GM12878 (cell line): ENCODE results near the gene MICAL3. TPM values are rescaled to one million over a fixed set of nuclear protein-coding genes. Genes with fewer than 3 reads are reported as not detected.

Experiments used
- ATAC-seq: fragments of 200-7000 bp; cut with Tn5 transposase; 3 replicates; pipeline ENCODE4 v1.9.1; 2020; ENCODE audit warnings: mild to moderate bottlenecking, moderate library complexity
- BruUV-seq: library from RNA; stranded (reverse); fragments of 400-500 nt; replicated peaks from 2 replicates; lab custom pipeline; 2021; lab: Mats Ljungman, UMichigan
- CTCF ChIA-PET: fragments of 300-600 bp; sonication (Branson Sonifier 250); formaldehyde crosslinking; extraction: SDS; loops from one replicate; lab custom pipeline; 2021; ENCODE audit warnings: inconsistent platforms; lab: Yijun Ruan, JAX
- POLR2A ChIA-PET: fragments of 350-600 bp; formaldehyde crosslinking; extraction: SDS; loops from one replicate; lab custom pipeline; 2021; ENCODE audit warnings: inconsistent platforms; lab: Charles Lee
- RAD21 ChIA-PET: fragments of 300-600 bp; sonication (Branson Sonifier 250); formaldehyde crosslinking; loops from one replicate; lab custom pipeline; 2023; ENCODE audit warnings: antibody characterized with exemption; ENCODE audit not compliant: unreplicated experiment; lab: Charles Lee
- SMC1A ChIA-PET: fragments of 300-600 bp; sonication (Branson Sonifier 250); formaldehyde crosslinking; loops from one replicate; lab custom pipeline; 2023; ENCODE audit not compliant: unreplicated experiment, uncharacterized antibody; lab: Charles Lee
- DNase-seq: peaks from one replicate; pipeline ENCODE4 v3.0.0-alpha.2; 2011; ENCODE audit warnings: low read depth, low spot score
- FAIRE-seq: peaks from 3 replicates; lab custom pipeline; 2011; peaks lifted over from hg19 to GRCh38; lab: Jason Lieb, UNC
- H2AFZ ChIP-seq: 2 replicates; pipeline ENCODE4 v1.6.0; 2011; ENCODE audit warnings: low read depth, low read length, control low read depth; ENCODE audit not compliant: control insufficient read depth
- H3K27ac ChIP-seq: 2 replicates; pipeline ENCODE4 v1.5.1; 2011; ENCODE audit warnings: control low read depth; ENCODE audit not compliant: control insufficient read depth, insufficient read depth
- H3K27me3 ChIP-seq, 2 experiments: replicated peaks in 1 of 2; 2 replicates each; pipeline versions ENCODE4 v1.6.0 to v1.6.1; 2011; ENCODE audit warnings: low read length in 1 of 2; ENCODE audit not compliant: control insufficient read depth in 2 of 2, insufficient read depth in 2 of 2
- H3K36me3 ChIP-seq, 2 experiments: 2 replicates each; pipeline ENCODE4 v1.5.1; 2011; ENCODE audit warnings: low read length in 1 of 2; ENCODE audit not compliant: control insufficient read depth in 2 of 2, insufficient read depth in 2 of 2
- H3K4me1 ChIP-seq: 2 replicates; pipeline ENCODE4 v1.6.1; 2011; ENCODE audit warnings: mild to moderate bottlenecking, low read length, moderate library complexity, mixed read lengths; ENCODE audit not compliant: control insufficient read depth, insufficient read depth
- H3K4me2 ChIP-seq: 2 replicates; pipeline ENCODE4 v1.6.0; 2011; ENCODE audit warnings: control low read depth; ENCODE audit not compliant: control insufficient read depth, insufficient read depth
- H3K4me3 ChIP-seq: fragments of 200-600 bp; sonication (generic); 2 replicates; pipeline ENCODE4 v1.5.1; 2016
- H3K79me2 ChIP-seq: 2 replicates; pipeline ENCODE4 v1.6.0; 2011; ENCODE audit warnings: low read length; ENCODE audit not compliant: control insufficient read depth, insufficient read depth
- H3K9ac ChIP-seq: 2 replicates; pipeline ENCODE4 v1.8.0; 2011; ENCODE audit warnings: low read length, control low read depth, mixed read lengths; ENCODE audit not compliant: control insufficient read depth, insufficient read depth
- H3K9me3 ChIP-seq: replicated peaks from 3 replicates; pipeline ENCODE4 v1.5.1; 2011; ENCODE audit warnings: mild to moderate bottlenecking, low read length; ENCODE audit not compliant: control insufficient read depth, insufficient read depth
- H4K20me1 ChIP-seq: 2 replicates; pipeline ENCODE4 v1.6.0; 2011; ENCODE audit not compliant: control insufficient read depth, insufficient read depth
- E2F4 ChIP-seq: IDR thresholded peaks from 2 replicates; pipeline ENCODE4 v1.6.1; 2012; ENCODE audit warnings: low read depth, low read length, improper control_type of control experiment
- ELK1 ChIP-seq: IDR thresholded peaks from 2 replicates; pipeline ENCODE4 v1.6.1; 2012; ENCODE audit warnings: low read depth, low read length, improper control_type of control experiment
- ESRRA ChIP-seq: IDR thresholded peaks from 2 replicates; pipeline ENCODE4 v1.6.1; 2012; ENCODE audit warnings: mild to moderate bottlenecking, low read length, improper control_type of control experiment
- HDAC2 ChIP-seq: fragments of 200-600 bp; sonication (generic); IDR thresholded peaks from 2 replicates; pipeline ENCODE4 v1.6.1; 2017
- HSF1 ChIP-seq: fragments of 150-350 bp; IDR thresholded peaks from 2 replicates; pipeline ENCODE4 v1.6.1; 2014; ENCODE audit warnings: mild to moderate bottlenecking, low read depth, low read length
- KAT2A ChIP-seq: conservative IDR thresholded peaks from 2 replicates; pipeline ENCODE4 v1.6.1; 2011; ENCODE audit warnings: low read depth, low read length; ENCODE audit not compliant: control insufficient read depth
- MXI1 ChIP-seq: fragments of 150-350 bp; IDR thresholded peaks from 2 replicates; pipeline ENCODE4 v1.6.1; 2011; ENCODE audit warnings: low read depth, mild to moderate bottlenecking, inconsistent platforms, low read length, improper control_type of control experiment
- NBN ChIP-seq: fragments of 450-650 bp; IDR thresholded peaks from 2 replicates; pipeline ENCODE4 v1.6.1; 2016
- NFYA ChIP-seq: IDR thresholded peaks from 2 replicates; pipeline ENCODE4 v1.6.1; 2011; ENCODE audit warnings: low read depth, mild to moderate bottlenecking, low read length, improper control_type of control experiment, borderline replicate concordance
- PKNOX1 ChIP-seq: fragments of 450-650 bp; IDR thresholded peaks from 2 replicates; pipeline ENCODE4 v1.6.1; 2016; ENCODE audit warnings: mild to moderate bottlenecking
- RAD51 ChIP-seq: fragments of 450-650 bp; IDR thresholded peaks from 2 replicates; pipeline ENCODE4 v1.6.1; 2016; ENCODE audit warnings: moderate library complexity, mild to moderate bottlenecking, inconsistent platforms
- RBBP5 ChIP-seq: fragments of 200-600 bp; sonication (generic); conservative IDR thresholded peaks from 2 replicates; pipeline ENCODE4 v1.6.1; 2016
- RELA ChIP-seq: fragments of 450-650 bp; IDR thresholded peaks from 2 replicates; pipeline ENCODE4 v1.8.0; 2014; ENCODE audit warnings: borderline replicate concordance; ENCODE audit not compliant: partially characterized antibody
- SIX5 ChIP-seq: IDR thresholded peaks from 2 replicates; pipeline ENCODE4 v1.6.1; 2011; ENCODE audit warnings: mild to moderate bottlenecking, low read depth, low read length, moderate library complexity; ENCODE audit not compliant: severe bottlenecking
- SMC3 ChIP-seq: IDR thresholded peaks from 2 replicates; pipeline ENCODE4 v1.6.1; 2011; ENCODE audit warnings: low read length, improper control_type of control experiment, borderline replicate concordance
- SUZ12 ChIP-seq: fragments of 200-600 bp; sonication (generic); IDR thresholded peaks from one replicate; pipeline ENCODE4 v1.6.1; 2018; ENCODE audit warnings: antibody characterized with exemption, mild to moderate bottlenecking; ENCODE audit not compliant: unreplicated experiment
- ZNF217 ChIP-seq: fragments of 450-650 bp; IDR thresholded peaks from 2 replicates; pipeline ENCODE4 v1.6.1; 2017; ENCODE audit warnings: antibody characterized with exemption, mild to moderate bottlenecking
- ZNF384 ChIP-seq: IDR thresholded peaks from 2 replicates; pipeline ENCODE4 v1.6.1; 2012; ENCODE audit warnings: low read depth, mild to moderate bottlenecking, low read length, improper control_type of control experiment, borderline replicate concordance
- WGBS: methylation state at CpG from one replicate; pipeline ENCODE4 v1.1.6; 2016; ENCODE audit warnings: low lambda C conversion rate; ENCODE audit not compliant: insufficient replicate concordance, insufficient coverage; ENCODE audit errors: missing lambda C conversion rate; 5-methylcytosine and 5-hydroxymethylcytosine counted together
- in situ Hi-C: fragments of 300-500 bp; cut with MboI; formaldehyde crosslinking; loops from 9 replicates; pipeline ENCODE4 v1.14.3; 2018; ENCODE audit warnings: mixed read lengths
- intact Hi-C: fragments of 100-400 bp; cut with micrococcal nuclease; formaldehyde crosslinking; loops from one replicate; pipeline ENCODE4 v1.14.2; 2022; ENCODE audit not compliant: unreplicated experiment
- polyA plus RNA-seq, 11 experiments: library from polyadenylated mRNA; depleted of rRNA in 4 of 11; unstranded in 6 of 11; stranded (reverse) in 5 of 11; fragments of >200 nt; fragmentation: Nextera tagmentation in 4 of 11; fragmentation: Illumina TruSeq in 1 of 11; extraction: Ambion mirVana in 4 of 11; extraction: Trizol in 1 of 11; gene quantifications; 1 replicate in 1 of 11; 2 replicates in 10 of 11; pipeline versions ENCODE4 v1.2.1 to v1.2.3, GENCODE V29; 2011 to 2016; ENCODE audit warnings: inconsistent platforms in 2 of 11, missing spikeins in 2 of 11, low read depth in 1 of 11
- total RNA-seq, 4 experiments: library from RNA; depleted of rRNA in 3 of 4; stranded (reverse); fragments of >200 nt in 3 of 4; fragmentation: Illumina TruSeq in 1 of 4; extraction: Trizol in 1 of 4; gene quantifications; 2 replicates each; pipeline versions ENCODE4 v1.2.1 to v1.2.3, GENCODE V29; 2013 to 2021

The MICAL3 gene
- total and polyA plus RNA-seq, 10 of the 15 experiments (the other 5 are each of a cell fraction or from before 2014, with no cell fraction given), result 2.6 to 92.2 (median 24.0) TPM

- H3K79me2 ChIP-seq, result no peaks in the 10 kb centered on the region
- H3K27ac ChIP-seq, result no peak overlapping the region
- CTCF ChIA-PET, result interaction anchor here (1.1 to 7.6 kb wide), 4 partner anchors 14 to 262 kb away, joined by 3 to 75 read pairs (median 14); partner anchors contain the start of gene PEX26
- no peaks in the 10 kb centered on the region for H3K27me3 ChIP-seq
- no TSS peak for BruUV-seq
- H3K36me3 ChIP-seq, result no peaks in the 10 kb centered on the region
- RAD21 ChIA-PET, result interaction anchor here (0.7 to 5.2 kb wide), 8 partner anchors 7 to 285 kb away, joined by 3 to 78 read pairs (median 12); partner anchors contain the start of gene PEX26
- intact Hi-C loops (no loop called here), in situ Hi-C loops (no loop called here)
- no peaks in the 10 kb centered on the region for H3K9me3 ChIP-seq
- no peak overlapping the region for H2AFZ ChIP-seq
- no peak overlapping the region for H3K9ac ChIP-seq
- no peaks in the 10 kb centered on the region for H4K20me1 ChIP-seq
- ATAC-seq (no peak), DNase-seq (no peak), FAIRE-seq (no peak)
- H3K4me2 ChIP-seq, result no peak overlapping the region
- peaks cover 30% of the 10 kb centered on the region for H3K4me1 ChIP-seq
- POLR2A ChIA-PET, result interaction anchor here (0.6 to 4.2 kb wide), 2 partner anchors 18 to 262 kb away, joined by 3 to 27 read pairs; partner anchors contain the start of gene PEX26
- WGBS, result 65% methylated on average over 7 of the region's 7 CpGs
- SMC1A ChIA-PET, result interaction anchor here (0.6 to 6.2 kb wide), 10 partner anchors 10 to 278 kb away, joined by 3 to 86 read pairs (median 4); partner anchors contain the start of genes PEX26 and TUBA8
- no peak overlapping the region for H3K4me3 ChIP-seq
- TF ChIP-seq ESRRA (no peak), RELA (no peak), RAD51 (no peak), PKNOX1 (no peak), ELK1 (no peak), NBN (no peak), SIX5 (no peak), SMC3 (no peak), HDAC2 (no peak), ZNF217 (no peak), NFYA (no peak), E2F4 (no peak), KAT2A (no peak), SUZ12 (no peak), ZNF384 (no peak), RBBP5 (no peak), HSF1 (no peak), MXI1 (no peak)
Observed at GRCh38 chr22:18058371-18059093, 34.2 kb upstream of the MICAL3 start.
